Endothelial cell of umbilical vein (primary cell): ENCODE results near the gene ZC3H18. TPM values are rescaled to one million over a fixed set of nuclear protein-coding genes. Genes with fewer than 3 reads are reported as not detected.

Experiments used
- BruUV-seq: library from RNA; stranded (reverse); fragments of 400-500 nt; replicated peaks from 2 replicates; lab custom pipeline; 2021; lab: Mats Ljungman, UMichigan
- CTCF ChIA-PET: fragments of 300-600, 350-600 bp; sonication (Branson Sonifier 250); formaldehyde crosslinking; loops from one replicate; lab custom pipeline; 2021; ENCODE audit warnings: antibody characterized with exemption, inconsistent platforms; lab: Charles Lee
- POLR2A ChIA-PET: fragments of 300-600, 350-600 bp; sonication (Branson Sonifier 250); formaldehyde crosslinking; loops from one replicate; lab custom pipeline; 2021; ENCODE audit warnings: antibody characterized with exemption, inconsistent platforms; lab: Charles Lee
- DNase-seq: peaks from one replicate; pipeline ENCODE4 v3.0.0-alpha.2; 2011; ENCODE audit warnings: low read depth, low spot score
- FAIRE-seq: peaks from 2 replicates; lab custom pipeline; 2011; peaks lifted over from hg19 to GRCh38; lab: Jason Lieb, UNC
- H2AFZ ChIP-seq: 2 replicates; pipeline ENCODE4 v1.6.0; 2012; ENCODE audit warnings: low read depth, low read length, control low read depth, inconsistent platforms
- H3K27ac ChIP-seq: 2 replicates; pipeline ENCODE4 v1.5.1; 2011; ENCODE audit warnings: low read depth, mild to moderate bottlenecking, control low read depth, low read length, moderate library complexity; ENCODE audit not compliant: insufficient read depth
- H3K27me3 ChIP-seq, 2 experiments: 2 replicates each; pipeline versions ENCODE4 v1.6.0 to v1.6.1; 2011; ENCODE audit warnings: low read length in 2 of 2, mixed read lengths in 1 of 2; ENCODE audit not compliant: control insufficient read depth in 2 of 2, insufficient read depth in 2 of 2
- H3K36me3 ChIP-seq, 2 experiments: 2 replicates in 1 of 2; 3 replicates in 1 of 2; pipeline ENCODE4 v1.5.1; 2011; ENCODE audit warnings: low read length in 2 of 2, mild to moderate bottlenecking in 1 of 2, moderate library complexity in 1 of 2; ENCODE audit not compliant: control insufficient read depth in 2 of 2, insufficient read depth in 2 of 2; ENCODE audit errors: extremely low read depth in 1 of 2
- H3K4me1 ChIP-seq: 3 replicates; pipeline ENCODE4 v1.5.1; 2011; ENCODE audit warnings: mild to moderate bottlenecking, low read length; ENCODE audit not compliant: control insufficient read depth, insufficient read depth; ENCODE audit errors: extremely low read depth
- H3K4me2 ChIP-seq: 2 replicates; pipeline ENCODE4 v1.6.1; 2011; ENCODE audit warnings: low read length, control low read depth, mixed read lengths; ENCODE audit not compliant: insufficient read depth
- H3K4me3 ChIP-seq, 3 experiments: fragments of 200-600 bp in 1 of 3; sonication (generic), shearing (Covaris generic) in 1 of 3; replicated peaks in 1 of 3; 2 replicates each; pipeline ENCODE4 v1.5.1; 2011 to 2016; ENCODE audit warnings: control low read depth in 3 of 3, low read length in 3 of 3, mild to moderate bottlenecking in 2 of 3, inconsistent platforms in 1 of 3, low read depth in 1 of 3, moderate library complexity in 1 of 3; ENCODE audit not compliant: insufficient read depth in 1 of 3
- H3K79me2 ChIP-seq: 2 replicates; pipeline ENCODE4 v1.6.0; 2012; ENCODE audit warnings: low read length, inconsistent platforms; ENCODE audit not compliant: control insufficient read depth, insufficient read depth
- H3K9ac ChIP-seq: replicated peaks from 2 replicates; pipeline ENCODE3; 2011; ENCODE audit warnings: low read length, control low read depth; ENCODE audit not compliant: insufficient read depth; ENCODE audit errors: extremely low read depth
- H3K9me1 ChIP-seq: replicated peaks from 3 replicates; pipeline ENCODE4 v1.6.0; 2011; ENCODE audit warnings: mild to moderate bottlenecking, low read length; ENCODE audit not compliant: control insufficient read depth, insufficient read depth; ENCODE audit errors: extremely low read depth
- H3K9me3 ChIP-seq: replicated peaks from 2 replicates; pipeline ENCODE4 v1.5.1; 2012; ENCODE audit warnings: low read length, inconsistent platforms; ENCODE audit not compliant: control insufficient read depth, insufficient read depth
- H4K20me1 ChIP-seq: replicated peaks from 2 replicates; pipeline ENCODE3; 2011; ENCODE audit warnings: mild to moderate bottlenecking, low read length; ENCODE audit not compliant: control insufficient read depth, insufficient read depth; ENCODE audit errors: extremely low read depth
- CTCF ChIP-seq, 2 donors: IDR thresholded peaks; 1 replicate in 1 of 2; 2 replicates in 1 of 2; pipeline ENCODE4 v1.5.1; 2011; ENCODE audit warnings: low read length in 2 of 2, mild to moderate bottlenecking in 2 of 2, moderate library complexity in 2 of 2, control low read depth in 1 of 2, inconsistent platforms in 1 of 2, low read depth in 1 of 2; ENCODE audit not compliant: insufficient read depth in 1 of 2; ENCODE audit errors: extremely low read depth in 1 of 2
- GATA2 ChIP-seq: IDR thresholded peaks from 2 replicates; pipeline ENCODE4 v1.7.0; 2011; ENCODE audit warnings: low read depth, mild to moderate bottlenecking, moderate library complexity, mixed read lengths, low read length; ENCODE audit not compliant: insufficient read length, insufficient read depth
- MYC ChIP-seq: IDR thresholded peaks from one replicate; pipeline ENCODE4 v1.6.1; 2011; ENCODE audit warnings: mild to moderate bottlenecking, low read depth, low read length
- POLR2A ChIP-seq: IDR thresholded peaks from 2 replicates; pipeline ENCODE4 v1.6.1; 2012; ENCODE audit warnings: low read depth, mild to moderate bottlenecking, control low read depth, low read length
- POLR2AphosphoS5 ChIP-seq: IDR thresholded peaks from 2 replicates; pipeline ENCODE4 v1.6.1; 2012; ENCODE audit warnings: low read depth, mild to moderate bottlenecking, control low read depth, low read length, moderate library complexity; ENCODE audit not compliant: insufficient read depth
- dilution Hi-C: fragments of 300-500 bp; cut with MboI; formaldehyde crosslinking; loops from one replicate; pipeline ENCODE4 v1.15.0; 2019; ENCODE audit warnings: low sequenced_read_pairs; ENCODE audit not compliant: extremely low pct_ligation_motif_present
- intact Hi-C: fragments of 100-400 bp; cut with micrococcal nuclease; formaldehyde crosslinking; loops from one replicate; pipeline ENCODE4 v1.10.0; 2022
- polyA plus RNA-seq, 4 experiments: library from polyadenylated mRNA; depleted of rRNA in 3 of 4; stranded (reverse) in 3 of 4; unstranded in 1 of 4; fragments of >200 nt; gene quantifications; 2 replicates each; pipeline versions ENCODE4 v1.2.1 to v1.2.3, GENCODE V29; 2011 to 2012; ENCODE audit warnings: missing spikeins in 1 of 4
- total RNA-seq: library from RNA; stranded (reverse); gene quantifications from 2 replicates; pipeline ENCODE4 v1.2.3, GENCODE V29; 2021

ZC3H18 gene
- total and polyA plus RNA-seq, 2 donors (not counting 3 experiments of a cell fraction or from before 2014, with no cell fraction given), result 12.1 to 52.8 TPM

GRCh38 chr16:88533381-88533917, 36.8 kb upstream of the ZC3H18 start:
- CTCF ChIA-PET, result interaction anchor here (0.8 to 1.6 kb wide), 3 partner anchors 25 to 90 kb away, joined by 3 to 8 read pairs (median 5); no protein-coding TSS in a partner anchor
- intact Hi-C loops, result no loop called here
- no peak for FAIRE-seq
- no peak for TF ChIP-seq POLR2A
- TF ChIP-seq MYC, result no peak
- TF ChIP-seq POLR2AphosphoS5, result no peak
- TF ChIP-seq GATA2, result no peak
- no peak for TF ChIP-seq CTCF (IDR thresholded peaks at IDR 0.05; ENCODE audit: extremely low read depth in 1 of 2, insufficient read depth in 1 of 2, low read depth in 1 of 2, low read length in 2 of 2)
- BruUV-seq, result no TSS peak
- POLR2A ChIA-PET, result no interaction called here
- Histone ChIP-seq H4K20me1 (no peaks in the 10 kb centered on the region), H3K4me3 (no peak overlapping the region), H3K27me3 (peaks cover 0 to 2% of the 10 kb centered on the region in 2 experiments), H3K9ac (no peak overlapping the region), H3K9me1 (no peaks in the 10 kb centered on the region), H3K79me2 (no peaks in the 10 kb centered on the region), H3K4me2 (no peak overlapping the region), H3K9me3 (no peaks in the 10 kb centered on the region), H3K36me3 (no peaks in the 10 kb centered on the region), H3K27ac (no peak overlapping the region), H2AFZ (peak overlapping the region; percentile 36), H3K4me1 (no peaks in the 10 kb centered on the region)
- DNase-seq, result no peak
- dilution Hi-C loops, result no loop called here
